Stimulated activated CD8-positive, alpha-beta memory T cell treated with anti-CD3 and anti-CD28 coated beads, Interleukin-15, amount 100 ng/mL, for 1 hour (primary cell): ENCODE measurements around the gene TRANK1.
"Not testable (repeated sequence)": the region's sequence is repeated elsewhere in the genome, so short reads cannot be mapped to it uniquely, and the experiment has no call there.

Source experiments
- DNase-seq: peaks from one replicate; pipeline ENCODE4 v3.0.0-alpha.2; 2020; ENCODE audit warnings: low read depth

TRANK1 gene

GRCh38 chr3:36892457-36893136, 52.3 kb downstream of the TRANK1 start:
- no peak for DNase-seq

DNA sequence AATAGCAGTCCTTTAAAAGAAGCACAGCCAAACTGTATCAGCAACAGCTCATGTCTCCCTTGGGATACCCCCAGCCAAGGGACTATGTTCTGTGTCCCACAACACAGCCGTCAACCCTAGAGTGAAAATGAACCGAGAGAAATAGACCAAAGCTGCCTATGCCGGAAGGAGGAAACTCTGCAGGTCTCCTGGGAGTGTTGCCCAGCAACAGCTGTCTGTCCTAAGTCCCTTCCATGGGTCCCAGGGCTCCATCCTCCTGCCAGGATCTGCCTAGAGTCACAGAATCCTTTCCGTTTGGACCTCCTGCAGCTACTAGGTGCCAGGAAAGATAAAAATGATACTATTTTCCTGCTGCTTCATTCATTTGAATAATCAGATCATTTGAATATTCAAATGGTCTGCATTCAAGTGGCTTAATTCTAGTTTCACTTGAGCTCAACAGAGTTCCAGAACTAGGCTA, 53.1 kb downstream of the TRANK1 start:
- DNase-seq, result no peak

DNA sequence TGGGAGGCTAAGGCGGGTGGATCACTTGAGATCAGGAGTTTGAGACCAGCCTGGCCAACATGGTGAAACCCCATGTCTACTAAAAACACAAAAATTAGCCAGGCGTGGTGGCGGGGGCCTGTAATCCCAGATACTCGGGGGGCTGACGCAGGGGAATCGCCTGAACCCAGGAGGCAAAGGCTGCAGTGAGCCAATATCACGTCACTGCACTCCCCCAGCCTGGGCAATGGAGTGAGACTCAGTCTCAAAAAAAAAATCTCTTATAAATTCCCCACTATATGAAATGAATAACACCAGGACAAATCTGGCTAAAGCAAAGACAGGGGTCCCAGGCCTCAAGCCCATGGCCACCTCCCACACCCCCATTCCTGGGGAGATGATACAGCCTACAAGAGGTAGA, 53.8 kb downstream of the TRANK1 start:
- DNase-seq, result not testable (repeated sequence)

GRCh38 chr3:36890261-36890660, 54.6 kb downstream of the TRANK1 start:
- DNase-seq, result no peak

DNA sequence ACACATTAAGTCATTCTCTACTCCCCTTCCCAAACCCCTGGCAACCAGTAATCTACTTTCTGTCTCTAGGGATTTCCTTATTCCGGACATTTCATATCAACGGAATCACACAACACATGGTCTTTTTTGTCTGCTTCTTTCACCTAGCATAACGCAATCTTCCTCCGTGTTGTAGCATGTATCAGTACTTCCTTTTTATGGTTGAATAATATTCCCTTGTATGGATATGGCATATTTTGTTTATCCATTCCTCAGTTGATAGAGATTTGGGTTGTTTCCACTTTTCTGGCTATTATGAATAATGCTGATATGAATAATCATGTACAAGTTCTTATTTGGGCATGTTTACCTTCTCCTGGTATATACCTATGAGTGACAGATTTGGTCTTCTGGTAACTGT, 63.1 kb downstream of the TRANK1 start:
- DNase-seq, result no peak

DNA sequence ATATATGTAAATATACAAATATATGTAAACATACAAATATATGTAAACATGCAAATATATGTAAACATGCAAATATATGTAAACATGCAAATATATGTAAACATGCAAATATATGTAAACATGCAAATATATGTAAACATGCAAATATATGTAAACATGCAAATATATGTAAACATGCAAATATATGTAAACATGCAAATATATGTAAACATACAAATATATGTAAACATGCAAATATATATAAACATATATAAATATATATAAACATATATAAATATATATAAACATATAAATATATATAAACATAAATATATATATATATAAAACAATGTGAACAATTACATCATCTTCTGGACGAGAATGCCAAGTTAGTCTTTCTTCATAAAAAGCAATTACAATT, 65.0 kb downstream of the TRANK1 start:
- DNase-seq, result not testable (repeated sequence)

DNA sequence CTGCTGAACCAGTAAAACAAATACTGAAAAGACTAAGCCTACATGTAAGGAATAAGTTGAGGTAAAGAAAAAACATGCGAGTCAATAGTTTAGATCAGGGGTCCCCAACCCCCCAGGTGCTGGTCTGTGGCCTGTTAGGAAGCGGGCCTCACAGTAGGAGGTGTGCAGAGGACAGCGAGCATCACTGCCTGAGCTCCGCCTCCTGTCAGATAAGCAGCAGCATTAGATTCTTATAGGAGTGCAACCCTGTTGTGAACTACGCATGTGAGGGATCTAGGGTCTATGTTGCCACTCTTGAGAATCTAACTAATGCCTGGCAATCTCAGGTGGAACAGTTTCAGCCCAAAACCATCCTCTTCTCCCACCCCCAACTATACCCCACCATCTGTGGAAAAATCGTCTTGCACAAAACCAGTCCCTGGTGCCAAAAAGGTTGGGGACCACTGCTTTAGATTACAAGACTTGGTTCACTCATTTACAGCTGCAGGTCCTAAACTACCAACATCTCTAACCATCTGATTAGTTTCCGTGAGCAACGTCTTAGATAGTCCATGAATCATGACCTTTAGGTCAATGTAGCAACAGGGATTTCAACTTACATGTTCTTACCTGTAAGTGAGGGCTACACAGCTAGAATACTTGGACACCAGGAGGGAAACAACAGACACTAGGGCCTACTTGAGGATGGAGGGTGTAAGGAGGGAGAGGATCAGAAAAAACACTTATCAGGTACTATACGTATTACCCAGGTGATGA, 66.7 kb downstream of the TRANK1 start:
- no peak for DNase-seq

DNA sequence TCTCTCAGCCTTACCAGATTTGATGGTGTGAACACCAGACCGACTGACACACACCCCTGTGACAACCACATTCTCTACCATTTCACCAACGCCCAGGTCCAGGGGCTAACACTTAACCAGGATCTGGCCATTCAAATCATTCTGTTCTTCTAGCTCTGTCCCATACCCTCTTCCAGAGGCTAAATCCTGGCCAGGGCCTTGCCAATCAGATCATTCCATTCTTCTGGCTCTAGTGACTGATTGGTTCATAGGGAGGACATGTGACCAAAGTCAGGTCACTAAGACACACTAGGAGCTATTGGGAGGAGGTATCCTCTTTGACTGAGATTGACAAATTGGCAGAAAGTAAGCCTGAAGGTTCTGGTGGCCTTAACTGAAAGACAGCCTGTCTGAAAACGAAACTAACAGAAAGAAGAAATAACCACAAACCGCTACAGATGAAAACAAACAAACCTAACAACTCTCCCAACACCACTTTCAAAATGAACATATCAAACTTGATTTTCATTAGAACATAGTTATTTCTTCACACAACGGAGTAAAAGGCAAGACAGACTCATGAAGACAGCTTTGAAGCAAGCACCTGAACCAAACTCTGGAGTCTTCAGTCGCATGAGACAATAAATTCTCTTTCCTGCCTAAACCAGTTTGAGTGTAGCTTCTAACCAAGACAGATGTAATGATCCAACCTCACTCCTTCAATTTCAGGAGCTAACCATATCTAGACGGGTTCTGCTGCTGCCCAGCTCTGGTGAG, 68.5 kb downstream of the TRANK1 start:
- no peak for DNase-seq

GRCh38 chr3:36875397-36875796, 69.5 kb downstream of the TRANK1 start:
- DNase-seq, result no peak

GRCh38 chr3:36874424-36874823, 70.4 kb downstream of the TRANK1 start:
- DNase-seq, result no peak

DNA sequence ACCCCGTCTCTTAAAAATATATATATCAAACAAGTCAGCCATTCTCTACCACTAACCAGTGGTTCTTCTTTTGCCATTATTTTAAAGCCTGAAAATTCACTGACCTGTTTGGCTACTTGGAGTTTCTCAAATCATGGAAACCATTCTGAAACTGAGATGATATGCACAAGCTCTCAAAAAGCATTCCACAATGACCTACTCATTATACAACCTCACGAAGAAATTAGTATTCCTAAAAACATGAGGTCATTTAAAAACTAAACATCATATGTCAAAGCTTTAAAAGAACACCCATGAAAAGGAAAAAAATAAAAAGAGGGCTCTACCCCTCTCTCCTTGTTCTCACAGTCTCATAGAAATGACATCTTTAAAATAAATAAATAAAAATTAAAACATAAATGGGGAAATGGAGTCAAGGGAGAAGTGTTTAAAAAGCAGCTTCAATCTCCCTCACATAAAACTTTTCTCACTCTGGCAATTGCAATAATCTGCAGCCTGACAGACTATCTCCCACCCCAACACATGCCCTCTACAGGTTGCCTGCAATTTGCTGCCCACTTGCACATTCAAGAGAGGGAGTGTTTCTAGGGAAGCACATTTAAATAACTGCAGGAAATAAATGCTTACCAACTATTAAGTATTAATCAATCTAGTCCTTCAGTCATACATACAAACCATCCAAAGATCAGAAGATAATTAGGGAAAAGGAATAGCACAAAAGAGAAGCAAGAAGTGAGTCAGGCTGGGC, 73.3 kb downstream of the TRANK1 start:
- no peak for DNase-seq

- peak; percentile 21 for DNase-seq
Measured at GRCh38 chr3:36868614-36869436, 76.0 kb downstream of the TRANK1 start.

- no peak for DNase-seq
Measured at GRCh38 chr3:36867810-36868209, 77.0 kb downstream of the TRANK1 start.

- no peak for DNase-seq
Measured at GRCh38 chr3:36866368-36866767, 78.5 kb downstream of the TRANK1 start.

DNA sequence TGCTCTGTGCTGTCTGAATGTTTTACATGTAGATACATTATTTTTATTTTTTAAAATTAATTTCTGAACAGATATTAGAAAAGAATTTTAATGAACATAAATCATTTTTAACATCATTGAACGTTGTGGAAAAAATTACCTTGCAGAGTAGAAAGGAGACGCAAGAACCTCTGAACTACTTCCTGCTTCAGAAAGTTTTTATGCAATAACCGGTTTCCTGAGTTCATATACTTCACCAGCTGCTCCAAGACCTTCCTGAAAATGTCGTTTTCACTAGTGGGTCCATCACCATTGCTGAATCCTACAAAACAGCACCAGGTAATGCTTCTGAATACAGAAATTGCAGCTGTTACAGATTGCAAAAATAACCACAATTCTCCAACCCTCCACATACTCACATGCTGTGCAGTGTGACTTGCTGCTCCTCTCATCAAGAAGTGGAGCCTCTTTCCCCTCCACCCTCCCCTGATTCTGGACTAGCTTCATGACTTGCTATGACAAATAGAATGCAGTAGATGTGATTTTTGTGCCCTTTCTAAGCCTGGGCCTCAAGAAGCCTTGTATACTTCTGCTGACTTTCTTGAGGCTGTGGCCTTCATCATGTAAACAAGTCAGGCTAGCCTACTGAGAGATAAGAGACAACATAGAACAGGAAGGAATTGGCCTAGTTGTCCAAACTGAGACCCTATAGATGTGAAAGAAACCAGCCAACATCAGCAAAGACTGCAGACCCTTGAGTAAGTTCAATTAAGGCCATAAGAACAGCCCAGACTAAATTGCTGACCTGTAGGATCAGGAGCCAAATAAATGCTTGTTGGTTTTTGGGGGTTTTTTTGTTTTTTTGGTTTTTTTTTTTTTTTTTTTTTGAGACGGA, 80.4 kb downstream of the TRANK1 start:
- DNase-seq, result no peak

DNA sequence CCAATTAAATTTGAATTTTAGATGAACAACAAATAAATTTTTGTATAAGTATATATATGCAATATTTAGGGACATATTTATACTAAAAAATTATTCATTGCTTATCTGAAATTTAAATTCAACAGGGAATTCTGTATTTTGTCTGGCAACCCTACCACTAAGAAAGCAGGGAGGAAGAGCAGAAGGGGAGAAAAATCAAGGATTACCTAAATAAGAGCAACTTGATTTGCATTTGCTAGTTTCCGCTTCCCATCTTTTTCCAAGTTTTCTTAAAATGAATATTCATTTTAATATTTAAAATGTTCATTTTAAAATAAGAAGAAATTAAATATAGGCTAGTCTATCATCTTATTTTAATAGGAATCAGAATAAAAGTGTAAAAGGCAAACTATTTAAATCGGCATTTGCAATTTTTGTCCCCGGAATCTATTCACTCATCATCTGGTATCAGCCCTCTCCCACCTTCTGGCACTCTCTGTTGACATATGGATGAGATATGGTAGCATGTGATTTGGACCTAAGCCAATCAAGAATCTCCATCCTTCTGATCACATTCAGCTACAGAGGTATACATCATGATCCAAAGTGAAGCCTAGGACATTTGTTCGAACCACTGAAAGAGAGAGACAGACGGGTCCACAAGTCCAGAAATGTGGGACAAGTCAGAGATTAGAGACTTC, 82.6 kb downstream of the TRANK1 start:
- no peak for DNase-seq

DNA sequence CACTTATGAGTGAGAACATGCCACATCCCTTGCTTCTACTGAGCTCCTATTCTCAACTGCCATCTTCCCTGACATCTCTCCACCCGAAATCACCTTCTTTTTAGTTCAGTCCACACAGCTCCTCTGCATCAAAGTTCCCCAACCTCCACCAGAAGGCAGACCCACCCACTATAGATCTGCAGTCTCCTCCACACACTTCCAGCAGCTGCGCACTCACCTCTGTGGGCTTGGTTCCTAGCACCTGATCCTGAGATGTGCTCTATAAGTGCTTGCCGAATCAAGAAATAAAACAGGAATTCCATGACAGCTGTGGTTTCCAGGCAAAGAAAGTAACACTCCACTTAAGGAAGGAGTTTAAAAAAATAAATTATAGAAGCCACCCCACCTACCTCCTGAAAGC, 85.4 kb downstream of the TRANK1 start:
- no peak for DNase-seq

- no peak for DNase-seq
Measured at GRCh38 chr3:36852071-36852470, 92.8 kb downstream of the TRANK1 start.

- no peak for DNase-seq
Measured at GRCh38 chr3:36850743-36851142, 94.1 kb downstream of the TRANK1 start.

DNA sequence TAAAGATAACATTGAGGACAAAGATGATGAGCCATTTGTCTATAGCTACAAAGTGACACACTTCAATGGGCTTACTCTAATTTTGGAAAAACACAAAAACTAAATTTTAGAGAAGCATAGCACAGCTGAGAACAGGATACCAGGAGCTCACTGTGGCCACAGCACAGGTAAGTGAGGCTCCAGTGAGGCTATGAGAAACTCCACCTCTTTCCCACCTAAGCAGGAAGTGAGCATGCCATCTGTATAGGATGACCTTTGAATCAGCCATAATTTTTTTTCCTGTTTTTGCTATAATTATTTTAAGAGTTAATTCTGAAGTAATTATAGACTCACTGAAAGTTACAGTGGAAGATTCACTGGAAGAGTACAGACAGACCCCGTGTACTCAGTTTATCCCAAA, 98.4 kb downstream of the TRANK1 start:
- DNase-seq, result no peak
